Activated CD4-positive, CD25-positive, alpha-beta regulatory T cell treated with anti-CD3 and anti-CD28 coated beads, Interleukin-2, amount 50 U/mL, for 72 hours (primary cell): ENCODE measurements around the gene ZCCHC8.
"Not testable (repeated sequence)": the region's sequence is repeated elsewhere in the genome, so short reads cannot be mapped to it uniquely, and the experiment has no call there.

Experiments
- DNase-seq: peaks from one replicate; pipeline ENCODE4 v3.0.0; 2021

ZCCHC8 gene

DNA sequence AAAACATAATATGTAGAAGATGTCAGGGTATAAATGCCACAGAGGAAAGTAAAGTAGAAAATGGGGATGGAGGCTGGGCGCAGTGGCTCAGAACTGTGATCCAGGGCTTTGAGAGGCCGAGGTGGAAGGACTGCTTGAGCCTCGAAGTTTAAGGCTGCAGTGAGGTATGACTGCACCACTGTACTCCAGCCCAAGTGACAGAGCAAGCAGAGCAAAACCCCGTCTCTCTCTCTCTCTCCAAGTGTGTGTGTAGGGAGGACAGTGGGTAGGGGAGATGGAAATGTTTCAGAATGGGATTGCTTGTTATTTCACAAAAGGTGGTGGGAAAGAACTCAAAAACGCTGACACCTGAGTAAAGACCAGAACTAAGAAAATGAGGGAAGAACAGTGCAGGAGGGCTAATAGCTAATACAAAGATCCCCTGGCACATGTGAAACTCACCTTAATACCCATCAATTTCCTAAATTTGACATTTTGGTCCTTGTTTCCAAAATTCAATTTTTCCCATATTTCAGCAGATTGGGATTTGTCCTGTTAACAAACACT, 5.7 kb upstream of the ZCCHC8 start:
- no peak for DNase-seq

DNA sequence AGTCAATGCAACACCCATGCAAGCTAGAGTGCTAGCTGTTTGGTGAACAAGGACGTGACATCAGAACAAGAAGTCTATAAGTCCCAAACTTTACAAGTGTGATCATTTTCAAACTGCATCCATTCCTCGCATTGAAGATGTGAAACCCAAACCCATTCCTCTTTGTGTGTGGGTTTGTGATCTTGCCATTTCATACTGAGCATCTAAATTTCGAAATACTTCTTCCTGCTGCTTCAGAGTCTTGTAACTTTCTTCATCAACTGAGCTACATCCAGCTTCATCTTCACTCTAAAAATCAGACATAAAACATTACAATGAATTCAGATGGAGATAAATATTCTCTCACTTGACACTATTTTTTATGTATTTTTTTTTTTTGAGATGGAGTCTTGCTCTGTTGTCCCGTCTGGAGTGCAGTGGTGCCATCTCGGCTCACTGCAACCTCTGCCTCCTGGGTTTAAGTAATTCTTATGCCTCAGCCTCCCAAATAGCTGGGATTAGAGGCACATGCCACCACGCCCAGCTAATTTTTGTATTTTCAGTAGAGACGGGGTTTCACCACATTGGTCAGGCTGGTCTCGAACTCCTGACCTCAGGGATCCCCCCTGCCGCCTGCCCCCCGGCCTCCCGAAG, 4.8 kb upstream of the ZCCHC8 start:
- no peak for DNase-seq

DNA sequence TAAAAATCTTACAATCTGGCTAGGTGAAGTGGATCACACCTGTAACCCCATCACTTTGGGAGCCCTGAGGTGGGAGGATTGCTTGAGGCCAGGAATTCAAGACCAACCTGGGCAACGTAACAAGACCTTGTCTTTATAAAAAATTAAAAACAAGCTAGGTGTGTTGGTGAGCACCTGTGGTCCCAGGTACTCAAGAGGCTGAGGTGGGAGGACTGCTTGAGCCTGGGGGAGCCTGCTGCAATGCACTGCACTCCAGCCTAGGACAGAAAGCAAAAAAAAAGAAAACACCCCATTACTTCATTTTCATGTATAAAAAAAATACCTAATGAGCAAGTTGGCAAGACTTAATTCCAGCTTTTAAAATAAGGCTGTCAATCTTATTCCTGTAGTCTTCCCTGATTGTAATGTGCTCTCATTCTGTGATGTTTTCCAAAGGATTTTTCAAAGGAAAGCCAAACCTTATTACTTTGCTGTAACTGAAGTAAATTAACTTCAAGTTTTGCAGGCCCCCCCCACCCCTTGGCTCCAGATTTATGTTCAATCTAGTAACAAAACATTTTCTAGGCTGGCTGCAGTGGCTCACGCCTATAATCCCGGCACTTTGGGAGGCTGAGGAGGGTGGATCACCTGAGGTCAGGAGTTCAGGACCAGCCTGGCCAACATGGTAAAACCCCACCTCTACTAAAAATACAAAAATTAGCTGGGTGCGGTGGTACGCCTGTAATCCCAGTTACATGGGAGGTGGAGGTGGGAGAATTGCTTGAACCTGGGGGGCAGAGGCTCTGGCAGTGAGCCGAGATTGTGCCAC, 3.3 kb upstream of the ZCCHC8 start:
- DNase-seq, result no peak

DNA sequence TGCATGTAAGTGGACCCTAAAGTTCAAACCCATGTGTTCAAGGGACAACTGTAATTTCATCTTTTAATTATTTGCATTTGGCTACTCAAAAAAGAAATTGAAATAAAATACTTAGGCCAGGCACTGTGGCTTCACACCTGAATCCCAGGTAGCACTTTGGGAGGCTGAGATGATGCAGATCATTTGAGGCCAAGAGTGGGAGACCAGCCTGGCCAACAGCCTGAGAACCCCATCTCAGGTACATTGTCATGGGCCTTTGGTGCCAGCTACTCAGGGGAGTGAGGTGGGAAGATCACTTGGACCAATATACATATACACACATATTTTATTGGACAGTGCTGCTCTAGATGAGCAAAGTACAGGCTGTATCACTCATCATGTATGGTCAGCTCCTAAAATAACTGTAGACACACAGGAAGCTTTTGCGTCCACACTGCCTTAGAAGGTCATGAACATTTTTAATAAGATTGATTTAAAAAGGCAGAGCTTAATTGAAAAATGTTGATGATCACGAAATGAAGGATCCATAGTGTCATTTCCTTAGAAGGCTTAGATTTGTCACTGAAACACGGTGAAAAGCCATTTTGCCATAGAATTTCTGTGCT, 2.5 kb upstream of the ZCCHC8 start:
- no peak for DNase-seq

DNA sequence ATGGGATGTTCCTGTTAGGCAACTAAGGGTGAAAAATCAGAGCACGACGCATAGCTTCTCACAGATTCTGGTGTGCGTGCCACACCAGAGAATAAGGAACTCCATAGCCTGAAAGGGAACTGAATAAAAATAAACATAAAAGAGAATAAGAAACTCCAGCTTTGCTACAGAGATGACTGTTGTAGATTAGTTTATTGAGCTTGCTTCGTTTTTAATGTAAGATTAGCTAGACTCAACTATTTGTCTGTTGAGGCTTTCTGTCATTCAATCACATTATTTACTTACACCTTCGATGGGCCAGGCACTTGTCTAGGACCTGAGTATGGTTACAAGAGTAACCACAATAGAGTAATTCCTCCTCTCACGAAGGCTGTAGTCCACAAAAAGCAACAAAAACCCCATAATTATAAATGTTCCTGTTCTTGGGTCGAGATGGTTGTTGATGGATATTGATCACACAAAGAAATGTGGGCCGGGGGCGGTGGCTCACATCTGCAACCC, 807 bp upstream of the ZCCHC8 start:
- no peak for DNase-seq

DNA sequence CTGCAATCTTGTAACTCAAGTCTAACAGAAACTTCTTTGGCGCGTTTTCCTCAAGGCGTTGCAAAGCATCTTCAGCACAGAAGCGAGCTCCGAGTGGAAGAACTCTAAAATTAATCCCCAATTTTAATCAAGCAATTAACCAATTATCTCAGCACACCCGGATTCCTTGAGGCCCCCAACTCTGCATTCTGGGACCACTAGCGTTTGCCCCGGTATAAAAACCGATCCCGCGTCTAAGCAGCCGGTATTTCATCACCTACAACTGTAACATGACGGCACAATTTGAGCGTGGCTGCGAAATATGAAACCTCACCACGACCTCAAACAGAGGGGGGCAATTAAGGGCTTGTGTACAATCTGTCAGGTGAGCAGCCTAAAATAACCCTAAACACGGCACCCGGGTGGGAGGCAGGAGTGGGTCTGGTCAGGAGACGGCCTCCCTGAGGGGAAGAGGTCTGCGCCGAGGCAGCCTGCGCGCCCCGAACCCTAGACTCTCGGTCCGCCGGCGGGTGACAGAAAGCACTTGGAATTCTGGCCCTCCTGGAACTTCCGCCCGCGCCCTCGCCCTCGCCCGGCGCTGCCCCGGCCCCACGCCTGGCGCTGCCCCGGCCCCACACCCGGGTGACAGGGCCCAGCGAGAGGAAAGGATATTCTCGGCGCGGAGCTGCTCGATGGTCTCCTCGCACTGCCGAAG, 594 bp downstream of the ZCCHC8 start:
- no peak for DNase-seq

DNA sequence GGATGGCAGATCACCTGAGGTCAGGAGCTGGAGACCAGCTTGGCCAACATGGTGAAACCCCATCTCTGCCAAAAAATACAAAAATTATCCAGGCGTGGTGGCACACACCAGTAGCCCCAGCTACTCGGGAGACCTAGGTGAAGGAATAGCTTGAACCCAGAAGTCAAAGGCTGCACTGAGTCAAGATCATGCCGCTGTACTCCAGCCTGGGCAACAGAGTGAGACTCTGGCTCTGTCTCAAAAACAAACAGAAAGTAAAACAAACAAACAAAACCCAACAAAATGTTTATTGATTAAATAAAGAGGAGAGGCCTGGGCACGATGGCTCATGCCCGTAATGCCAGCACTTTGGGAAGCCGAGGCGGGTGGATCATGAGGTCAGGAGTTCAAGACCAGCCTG, 5.5 kb downstream of the ZCCHC8 start:
- DNase-seq, result no peak

DNA sequence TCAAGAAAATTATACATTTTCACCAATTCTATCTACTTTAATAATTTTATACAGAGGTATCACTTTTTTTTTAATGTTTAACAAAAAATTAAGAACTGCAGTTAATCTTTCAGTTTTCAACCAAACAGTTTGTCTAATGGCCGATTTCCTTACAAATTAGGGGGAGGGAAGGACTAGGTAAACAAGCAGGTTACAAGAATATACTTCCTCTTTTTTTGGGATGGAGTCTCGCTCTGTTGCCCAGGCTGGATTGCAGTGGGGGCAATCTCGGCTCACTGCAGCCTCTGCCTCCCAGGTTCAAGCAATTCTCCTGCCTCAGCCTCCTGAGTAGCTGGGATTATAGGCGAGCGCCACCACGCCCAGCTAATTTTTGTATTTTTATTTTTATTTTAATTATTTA, 7.5 kb downstream of the ZCCHC8 start:
- DNase-seq, result not testable (repeated sequence)

DNA sequence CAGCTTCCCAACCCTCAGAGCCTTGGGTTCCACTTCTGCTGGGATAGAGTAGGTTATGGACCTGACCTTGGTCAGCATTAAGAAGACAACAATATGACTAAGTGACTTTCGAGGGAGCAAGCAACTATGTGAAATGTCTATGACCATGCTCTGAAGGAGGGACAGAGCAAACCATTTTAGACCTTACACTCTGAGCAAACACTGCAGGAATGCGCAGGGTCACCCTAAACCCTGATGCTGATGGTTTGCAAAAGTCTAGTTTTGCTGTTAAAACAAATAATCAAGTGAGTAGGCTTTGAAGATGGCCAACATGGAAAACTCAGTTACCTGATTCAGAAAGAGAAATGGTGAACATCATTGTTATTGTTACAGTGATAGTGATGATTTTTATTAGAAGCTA, 8.7 kb downstream of the ZCCHC8 start:
- no peak for DNase-seq

DNA sequence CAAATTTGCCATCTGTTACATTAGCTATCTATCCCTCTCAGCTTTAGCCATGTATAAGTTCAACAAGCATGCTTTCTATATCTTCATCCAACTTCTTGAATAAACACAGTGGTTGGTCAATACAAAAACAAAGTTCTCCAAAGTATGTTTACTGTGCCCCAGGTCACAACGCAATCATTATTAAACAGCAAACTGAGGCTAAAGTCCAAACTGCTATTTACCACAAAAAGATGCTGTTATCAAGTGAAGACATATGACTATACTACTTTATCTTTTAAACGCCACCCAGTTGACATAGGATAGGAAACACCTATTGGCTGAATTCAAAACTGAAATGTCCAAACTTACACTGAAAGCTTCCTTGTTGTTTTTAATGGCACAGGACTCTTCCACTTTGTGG, 11.7 kb downstream of the ZCCHC8 start:
- DNase-seq, result no peak

DNA sequence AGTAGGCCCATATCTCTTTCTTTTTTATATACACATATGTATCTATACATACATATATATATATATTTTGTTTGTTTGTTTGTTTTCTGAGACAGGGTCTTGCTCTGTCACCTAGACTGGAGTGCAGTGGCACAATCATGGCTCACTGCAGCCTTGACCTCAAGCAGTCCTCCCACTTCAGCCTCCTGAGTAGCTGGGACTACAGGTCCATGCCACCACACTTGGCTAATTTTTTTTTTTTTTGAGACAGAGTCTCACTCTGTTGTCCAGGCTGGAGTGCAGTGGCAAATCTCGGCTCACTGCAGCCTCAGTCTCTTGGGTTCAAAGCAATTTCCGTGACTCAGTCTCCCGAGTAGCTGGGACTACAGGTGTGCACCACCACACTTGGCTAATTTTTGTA, 12.9 kb downstream of the ZCCHC8 start:
- DNase-seq, result not testable (repeated sequence)

DNA sequence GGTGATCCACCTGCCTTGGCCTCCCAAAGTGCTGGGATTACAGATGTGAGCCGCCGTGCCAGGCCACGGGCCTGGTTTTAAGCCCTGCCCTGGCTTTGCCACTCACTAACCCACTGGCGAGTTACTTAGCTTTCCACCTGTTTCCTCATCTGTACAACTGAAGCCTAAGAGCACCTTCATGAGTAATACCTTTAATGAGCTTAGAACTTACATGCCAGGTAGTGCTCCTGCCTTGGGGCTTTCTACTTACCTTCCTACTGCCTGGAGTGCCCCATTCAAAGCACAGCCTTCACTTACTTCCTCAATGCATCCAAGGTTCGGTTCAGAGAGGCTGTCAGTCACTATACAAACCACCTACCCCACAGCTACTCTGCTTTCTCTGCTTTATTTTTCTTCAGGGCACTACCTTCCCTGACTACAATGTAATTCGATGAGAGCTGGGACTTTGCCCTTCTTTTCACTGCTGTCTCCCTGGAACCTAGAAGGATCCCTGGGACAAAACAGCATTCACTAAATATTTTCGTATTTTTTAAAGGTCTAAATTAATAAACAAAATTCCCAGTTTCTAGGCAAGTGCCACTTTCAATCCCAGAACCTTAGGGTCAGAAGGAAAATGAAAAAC, 13.8 kb downstream of the ZCCHC8 start:
- no peak for DNase-seq

DNA sequence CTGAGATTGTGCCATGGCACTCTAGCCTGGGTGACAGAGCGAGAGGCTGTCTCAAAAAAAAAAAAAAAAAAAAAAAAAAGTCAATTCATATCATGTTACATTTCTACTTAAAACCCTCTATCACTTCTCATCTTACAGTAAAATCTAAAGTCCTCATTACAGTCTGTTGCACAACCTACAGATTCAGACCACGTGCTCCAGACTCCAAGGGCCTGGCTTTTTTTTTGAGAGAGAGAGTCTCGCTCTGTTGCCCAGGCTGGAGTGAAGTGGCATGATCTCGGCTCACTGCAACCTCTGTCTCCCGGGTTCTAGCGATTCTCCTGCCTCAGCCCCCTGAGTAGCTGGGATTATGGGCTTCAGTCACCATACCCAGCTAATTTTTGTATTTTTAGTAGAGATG, 14.4 kb downstream of the ZCCHC8 start:
- DNase-seq, result not testable (repeated sequence)

DNA sequence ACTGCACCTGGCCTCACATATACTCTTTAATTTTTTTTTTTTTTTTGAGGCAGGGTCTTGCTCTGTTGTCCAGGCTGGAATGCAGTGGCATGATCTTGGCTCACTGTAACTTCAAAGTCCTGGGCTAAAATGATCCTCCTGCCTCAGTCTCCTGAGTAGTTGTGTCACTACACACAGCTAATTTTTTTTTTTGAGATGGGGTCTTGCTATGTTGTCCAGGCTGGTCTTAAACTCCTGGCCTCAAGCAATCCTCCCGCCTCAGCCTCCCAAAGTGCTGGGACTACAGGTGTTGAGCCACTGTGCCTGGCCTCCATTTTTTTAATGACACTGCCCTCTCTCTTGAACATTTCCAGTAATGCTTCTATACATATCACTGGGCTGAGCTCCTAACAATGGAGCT, 16.3 kb downstream of the ZCCHC8 start:
- not testable (repeated sequence) for DNase-seq

DNA sequence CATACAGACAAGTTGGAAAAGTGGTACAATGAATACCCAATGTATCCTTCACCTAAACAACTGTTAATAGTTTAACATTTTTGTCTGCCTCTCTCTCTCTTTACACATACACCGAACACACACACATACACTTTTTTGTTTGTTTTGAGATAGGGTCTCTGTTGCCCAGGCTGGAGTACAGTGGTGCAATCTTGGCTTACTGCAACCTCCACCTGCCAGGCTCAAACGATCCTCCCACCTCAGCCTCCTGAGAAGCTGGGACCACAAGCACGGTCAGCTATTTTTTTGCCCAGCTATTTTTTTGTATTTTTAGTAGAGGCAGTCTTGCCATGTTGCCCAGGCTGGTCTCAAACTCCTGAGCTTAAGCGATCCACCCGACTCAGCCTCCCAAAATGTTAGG, 16.8 kb downstream of the ZCCHC8 start:
- DNase-seq, result no peak

DNA sequence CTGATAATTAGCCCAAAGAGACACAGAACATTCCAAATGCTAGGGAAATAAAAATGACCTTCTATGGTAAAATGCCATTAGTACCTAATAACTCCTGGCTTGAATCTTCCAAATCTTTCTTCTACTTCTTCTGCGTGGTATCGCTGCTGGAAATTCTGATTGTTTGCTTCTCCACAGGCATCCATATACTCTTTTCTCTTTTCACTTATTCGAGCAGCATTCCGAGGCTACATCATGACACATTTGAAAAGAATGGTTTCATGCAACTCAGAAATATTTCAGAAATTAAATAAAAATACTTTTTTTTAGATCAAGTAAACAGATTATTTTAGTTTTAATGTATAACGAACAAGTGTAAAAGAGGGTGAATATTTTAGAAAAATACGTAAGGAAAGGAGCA, 18.9 kb downstream of the ZCCHC8 start:
- no peak for DNase-seq

DNA sequence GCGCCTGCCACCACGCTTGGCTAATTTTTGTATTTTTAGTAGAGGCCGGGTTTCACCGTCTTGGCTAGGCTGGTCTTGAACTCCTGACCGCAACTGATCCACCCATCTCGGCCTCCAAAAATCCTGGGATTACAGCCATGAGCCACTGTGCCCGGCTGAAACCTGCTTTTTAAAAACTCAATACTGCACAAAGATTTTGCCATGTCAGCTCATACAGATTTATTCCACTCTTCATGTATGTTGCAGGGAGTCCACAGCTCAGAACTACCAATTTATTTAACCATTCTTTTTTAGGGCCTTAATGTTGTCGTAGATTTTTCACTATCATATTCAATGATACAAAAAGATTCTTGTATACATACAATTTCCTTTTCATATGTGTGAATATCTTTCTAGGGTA, 20.0 kb downstream of the ZCCHC8 start:
- DNase-seq, result no peak

DNA sequence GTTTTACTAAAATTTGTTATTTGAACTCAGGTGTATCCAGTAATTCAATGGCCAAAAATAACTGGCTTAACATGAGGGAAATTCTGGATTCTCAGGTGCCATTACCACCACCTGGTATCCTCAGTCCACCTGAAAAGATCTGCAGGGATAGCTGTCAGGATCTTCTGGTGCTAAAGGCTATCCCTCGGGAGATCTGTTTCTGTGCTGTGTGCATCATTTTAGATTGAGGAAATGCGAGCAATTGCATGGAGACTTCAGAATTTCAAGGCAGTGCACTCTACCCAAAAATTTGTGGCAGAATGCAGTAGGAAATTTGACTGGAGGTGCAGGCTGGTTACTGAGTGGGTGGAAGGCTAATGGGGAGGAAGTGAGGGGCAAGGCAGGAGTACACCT, 26.4 kb downstream of the ZCCHC8 start:
- no peak for DNase-seq

DNA sequence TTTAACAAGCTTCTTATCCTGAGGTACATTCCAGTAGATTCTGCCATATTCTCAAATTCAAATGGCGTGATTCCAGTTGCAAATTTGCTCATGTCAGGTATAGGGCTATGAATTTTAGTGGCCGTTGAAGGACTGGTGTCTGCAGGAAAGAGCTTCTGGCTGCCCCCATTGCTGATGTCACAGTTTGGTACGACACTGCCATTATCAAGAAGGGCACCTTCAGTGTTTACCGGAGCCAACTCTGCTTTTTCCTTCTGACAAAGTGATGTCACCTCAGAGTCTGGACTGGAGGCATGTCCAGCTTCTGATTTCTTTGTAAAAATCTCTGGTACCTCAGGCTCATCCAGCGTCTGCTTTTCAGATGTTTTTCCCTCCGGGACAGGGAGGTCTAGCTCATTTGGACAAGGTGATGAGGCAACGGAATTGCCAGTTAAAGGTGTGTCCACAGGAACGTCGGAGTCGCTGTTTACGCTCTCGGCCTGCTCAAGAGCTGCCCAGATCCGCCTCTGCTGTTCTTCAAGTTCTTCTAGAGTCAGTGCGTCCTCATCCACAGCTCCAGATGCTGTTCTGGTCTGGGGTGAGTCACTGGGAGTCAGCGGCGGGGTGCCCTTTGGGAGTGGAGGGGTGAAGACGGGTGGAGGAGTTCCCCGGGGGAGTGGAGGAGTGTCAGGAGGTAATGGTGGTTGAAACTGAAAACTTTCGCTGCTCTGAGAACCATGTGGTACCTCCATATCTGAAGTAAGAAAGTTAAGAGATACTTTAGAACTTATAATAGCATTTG, 27.0 kb downstream of the ZCCHC8 start:
- DNase-seq, result peak; percentile 41

DNA sequence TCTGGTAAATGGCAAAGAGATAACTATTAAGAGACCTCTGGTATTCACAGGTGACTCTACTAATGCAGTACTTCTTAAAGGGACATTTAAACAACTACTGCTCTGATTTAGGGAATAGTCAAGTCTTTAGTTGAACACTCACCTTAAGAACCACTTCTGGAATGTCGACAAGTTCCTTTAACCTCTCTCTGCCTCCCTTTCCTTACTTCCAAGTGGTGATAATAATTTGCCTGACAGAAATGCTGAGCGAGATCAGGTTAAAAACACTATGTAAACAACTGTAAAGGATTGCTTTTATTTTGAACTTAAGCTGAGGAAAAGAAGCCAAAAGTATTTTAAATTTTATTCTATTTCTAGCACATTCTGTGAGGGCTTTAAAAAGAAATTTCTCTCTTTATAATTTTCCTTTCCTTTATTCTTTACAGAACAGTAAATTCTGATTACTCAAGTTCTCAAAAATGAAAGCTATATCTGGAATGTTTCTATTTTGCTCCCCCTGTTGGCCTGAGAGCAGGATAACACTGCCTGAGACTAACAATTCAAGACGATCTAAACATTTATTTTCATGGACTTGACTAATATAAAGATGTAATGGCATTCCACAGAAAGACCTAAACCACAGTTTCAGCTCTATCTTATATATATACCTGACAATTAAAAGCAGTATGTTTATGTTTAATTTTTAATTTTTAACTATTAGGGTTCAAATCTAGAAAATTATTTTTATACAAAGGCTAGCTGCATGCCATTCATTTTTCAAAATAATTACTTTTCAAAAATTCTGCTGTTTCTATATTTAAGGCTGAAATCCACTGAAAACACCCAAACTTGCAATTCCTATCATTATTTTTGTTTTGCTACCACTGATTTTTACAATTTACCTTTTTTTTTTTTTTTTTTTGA, 29.2 kb downstream of the ZCCHC8 start:
- no peak for DNase-seq

DNA sequence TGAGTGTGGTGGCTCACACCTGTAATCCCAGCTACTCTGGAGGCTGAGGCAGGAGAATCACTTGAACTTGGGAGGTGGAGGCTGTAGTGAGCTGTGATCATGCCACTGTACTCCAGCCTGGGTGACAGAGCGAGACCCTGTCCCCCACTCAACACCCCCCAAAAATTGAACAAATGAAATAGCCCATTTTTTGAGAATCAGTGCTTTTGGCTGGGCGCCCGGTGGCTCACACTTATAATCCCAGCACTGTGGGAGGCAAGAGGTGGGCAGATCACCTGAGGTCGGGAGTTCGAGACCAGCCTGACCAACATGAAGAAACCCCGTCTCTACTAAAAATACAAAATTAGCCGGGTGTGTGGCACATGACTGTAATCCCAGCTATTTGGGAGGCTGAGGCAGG, 30.2 kb downstream of the ZCCHC8 start:
- DNase-seq, result not testable (repeated sequence)
